GM12878 (cell line): ENCODE measurements around the gene SPG21.

ENCODE experiments used
- BCL11A ChIP-seq: IDR thresholded peaks from 2 replicates; pipeline ENCODE4 v1.6.1; 2011; ENCODE audit warnings: low read depth, low read length
- BHLHE40 ChIP-seq, 2 experiments: fragments of 450-650 bp in 1 of 2; IDR thresholded peaks; 2 replicates each; pipeline ENCODE4 v1.6.1; 2011 to 2017; ENCODE audit warnings: low read depth in 2 of 2, borderline replicate concordance in 1 of 2, improper control_type of control experiment in 1 of 2, low read length in 1 of 2, mild to moderate bottlenecking in 1 of 2
- CREB1 ChIP-seq: IDR thresholded peaks from 2 replicates; pipeline ENCODE4 v1.6.1; 2012; ENCODE audit warnings: low read depth, mild to moderate bottlenecking, inconsistent platforms
- EZH2 ChIP-seq: IDR thresholded peaks from 2 replicates; pipeline ENCODE4 v1.6.1; 2012; ENCODE audit warnings: low read depth, mild to moderate bottlenecking, control low read depth, inconsistent platforms, low read length, borderline replicate concordance; ENCODE audit not compliant: control insufficient read depth
- POLR2A ChIP-seq: IDR thresholded peaks from 2 replicates; pipeline ENCODE4 v1.6.1; 2011; ENCODE audit warnings: low read depth, mild to moderate bottlenecking, low read length
- POLR2AphosphoS5 ChIP-seq: IDR thresholded peaks from 2 replicates; pipeline ENCODE4 v1.6.1; 2011; ENCODE audit warnings: mild to moderate bottlenecking, low read length, inconsistent platforms
- ZNF274 ChIP-seq: IDR thresholded peaks from one replicate; pipeline ENCODE4 v1.8.0; 2011; ENCODE audit not compliant: insufficient read length, insufficient read depth
- TF ChIP-seq, protein P1 (sequence below), 3 experiments: IDR thresholded peaks in 2 of 3; conservative IDR thresholded peaks in 1 of 3; 2 replicates each; pipeline ENCODE4 v1.5.1; 2011; ENCODE audit warnings: low read depth in 3 of 3, low read length in 3 of 3, mild to moderate bottlenecking in 3 of 3, control low read depth in 2 of 3, moderate library complexity in 2 of 3, inconsistent platforms in 1 of 3, mixed read lengths in 1 of 3; ENCODE audit not compliant: control insufficient read depth in 2 of 3, insufficient read depth in 1 of 3; ENCODE audit errors: extremely low read depth in 1 of 3
- TF ChIP-seq, protein P2 (sequence below): fragments of 450-650 bp; conservative IDR thresholded peaks from 2 replicates; pipeline ENCODE4 v1.6.1; 2017; ENCODE audit warnings: mild to moderate bottlenecking, moderate library complexity

- TF ChIP-seq CREB1 (no peak), EZH2 (no peak), BHLHE40 (IDR thresholded peaks at IDR 0.05; ENCODE audit: borderline replicate concordance in 1 of 2, low read depth in 2 of 2, low read length in 1 of 2) (no peak), BCL11A (no peak), POLR2AphosphoS5 (no peak), ZNF274 (no peak), POLR2A (no peak)
- TF ChIP-seq, protein P1, sequence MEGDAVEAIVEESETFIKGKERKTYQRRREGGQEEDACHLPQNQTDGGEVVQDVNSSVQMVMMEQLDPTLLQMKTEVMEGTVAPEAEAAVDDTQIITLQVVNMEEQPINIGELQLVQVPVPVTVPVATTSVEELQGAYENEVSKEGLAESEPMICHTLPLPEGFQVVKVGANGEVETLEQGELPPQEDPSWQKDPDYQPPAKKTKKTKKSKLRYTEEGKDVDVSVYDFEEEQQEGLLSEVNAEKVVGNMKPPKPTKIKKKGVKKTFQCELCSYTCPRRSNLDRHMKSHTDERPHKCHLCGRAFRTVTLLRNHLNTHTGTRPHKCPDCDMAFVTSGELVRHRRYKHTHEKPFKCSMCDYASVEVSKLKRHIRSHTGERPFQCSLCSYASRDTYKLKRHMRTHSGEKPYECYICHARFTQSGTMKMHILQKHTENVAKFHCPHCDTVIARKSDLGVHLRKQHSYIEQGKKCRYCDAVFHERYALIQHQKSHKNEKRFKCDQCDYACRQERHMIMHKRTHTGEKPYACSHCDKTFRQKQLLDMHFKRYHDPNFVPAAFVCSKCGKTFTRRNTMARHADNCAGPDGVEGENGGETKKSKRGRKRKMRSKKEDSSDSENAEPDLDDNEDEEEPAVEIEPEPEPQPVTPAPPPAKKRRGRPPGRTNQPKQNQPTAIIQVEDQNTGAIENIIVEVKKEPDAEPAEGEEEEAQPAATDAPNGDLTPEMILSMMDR (IDR thresholded peaks at IDR 0.05 in 2 of 3, conservative IDR thresholded peaks at IDR 0.05 in 1 of 3; ENCODE audit: control insufficient read depth in 2 of 3, extremely low read depth in 1 of 3, insufficient read depth in 1 of 3, low read depth in 3 of 3, low read length in 3 of 3): no peak
- TF ChIP-seq, protein P2, sequence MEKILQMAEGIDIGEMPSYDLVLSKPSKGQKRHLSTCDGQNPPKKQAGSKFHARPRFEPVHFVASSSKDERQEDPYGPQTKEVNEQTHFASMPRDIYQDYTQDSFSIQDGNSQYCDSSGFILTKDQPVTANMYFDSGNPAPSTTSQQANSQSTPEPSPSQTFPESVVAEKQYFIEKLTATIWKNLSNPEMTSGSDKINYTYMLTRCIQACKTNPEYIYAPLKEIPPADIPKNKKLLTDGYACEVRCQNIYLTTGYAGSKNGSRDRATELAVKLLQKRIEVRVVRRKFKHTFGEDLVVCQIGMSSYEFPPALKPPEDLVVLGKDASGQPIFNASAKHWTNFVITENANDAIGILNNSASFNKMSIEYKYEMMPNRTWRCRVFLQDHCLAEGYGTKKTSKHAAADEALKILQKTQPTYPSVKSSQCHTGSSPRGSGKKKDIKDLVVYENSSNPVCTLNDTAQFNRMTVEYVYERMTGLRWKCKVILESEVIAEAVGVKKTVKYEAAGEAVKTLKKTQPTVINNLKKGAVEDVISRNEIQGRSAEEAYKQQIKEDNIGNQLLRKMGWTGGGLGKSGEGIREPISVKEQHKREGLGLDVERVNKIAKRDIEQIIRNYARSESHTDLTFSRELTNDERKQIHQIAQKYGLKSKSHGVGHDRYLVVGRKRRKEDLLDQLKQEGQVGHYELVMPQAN: no peak
Measured at GRCh38 chr15:64942356-64942755, 47.4 kb downstream of the SPG21 start.
